HAP-1 (cell line): ENCODE results near the gene PNKD.
A peak's percentile ranks its signal among the peaks of the same experiment; 100 is the strongest.
"Not testable (repeated sequence)": the region's sequence is repeated elsewhere in the genome, so short reads cannot be mapped to it uniquely, and the experiment has no call there.

Source experiments
- DNase-seq, 2 experiments: peaks; one replicate each; pipeline ENCODE4 v3.0.0-alpha.2; 2016 to 2020; ENCODE audit warnings: low spot score in 2 of 2
- H3K27me3 ChIP-seq: fragments of 250-450 bp; sonication (Bioruptor Pico); 2 replicates; pipeline ENCODE4 v1.5.1; 2020; ENCODE audit warnings: low read depth, mild to moderate bottlenecking, moderate library complexity
- H3K36me3 ChIP-seq: fragments of 250-450 bp; sonication (Bioruptor Pico); replicated peaks from 2 replicates; pipeline ENCODE4 v1.5.1; 2020; ENCODE audit warnings: mild to moderate bottlenecking
- H3K4me1 ChIP-seq: fragments of 250-450 bp; sonication (Bioruptor Pico); 2 replicates; pipeline ENCODE4 v1.5.1; 2020; ENCODE audit warnings: mild to moderate bottlenecking
- H3K4me3 ChIP-seq: fragments of 250-450 bp; sonication (Bioruptor Pico); 2 replicates; pipeline ENCODE4 v1.5.1; 2020; ENCODE audit warnings: mild to moderate bottlenecking, moderate library complexity
- H3K9me3 ChIP-seq: fragments of 250-450 bp; sonication (Bioruptor Pico); 2 replicates; pipeline ENCODE4 v1.5.1; 2020; ENCODE audit warnings: mild to moderate bottlenecking, moderate library complexity
- in situ Hi-C: fragments of 300-500 bp; cut with MboI; formaldehyde crosslinking; loops from 3 replicates; pipeline ENCODE4 v1.14.3; 2020; ENCODE audit warnings: low sequenced_read_pairs, inconsistent platforms, mixed read lengths

PNKD gene

DNA sequence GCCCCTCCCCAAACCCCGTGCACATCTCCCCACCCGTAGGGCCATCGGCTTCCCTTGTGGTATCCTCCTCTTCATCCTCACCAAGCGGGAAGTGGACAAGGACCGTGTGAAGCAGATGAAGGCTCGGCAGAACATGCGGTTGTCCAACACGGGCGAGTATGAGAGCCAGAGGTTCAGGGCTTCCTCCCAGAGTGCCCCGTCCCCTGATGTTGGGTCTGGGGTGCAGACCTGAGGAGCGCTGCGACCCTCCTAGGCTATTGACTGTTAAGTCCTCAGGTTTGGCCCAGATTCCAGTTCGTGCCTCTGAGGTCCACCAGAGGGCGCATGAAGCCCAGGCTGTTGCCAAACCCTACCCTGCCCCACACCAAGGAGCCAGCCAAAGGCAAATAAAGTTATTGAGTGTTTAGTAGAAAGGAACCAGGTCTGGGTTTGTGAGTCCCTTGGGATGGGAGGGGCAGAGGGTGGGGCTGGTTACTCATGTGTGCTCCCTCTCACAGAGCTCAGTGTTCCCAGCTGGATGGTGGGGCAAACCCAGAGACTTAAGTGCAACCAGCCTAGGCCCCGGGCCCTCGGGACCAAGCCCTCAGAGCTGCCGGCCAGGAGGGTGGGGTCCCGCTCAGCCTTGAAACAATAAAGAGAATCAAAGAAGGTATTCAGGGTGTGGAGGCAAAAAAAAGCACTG, 2.4 kb downstream of the PNKD start:
- Histone ChIP-seq H3K27me3 (no peaks in the 10 kb centered on the region), H3K36me3 (peaks cover 53% of the 10 kb centered on the region), H3K4me3 (no peak overlapping the region), H3K9me3 (no peaks in the 10 kb centered on the region), H3K4me1 (peaks cover 14% of the 10 kb centered on the region)
- in situ Hi-C loops = no loop called here
- peak; percentile 94 to 96 for DNase-seq

DNA sequence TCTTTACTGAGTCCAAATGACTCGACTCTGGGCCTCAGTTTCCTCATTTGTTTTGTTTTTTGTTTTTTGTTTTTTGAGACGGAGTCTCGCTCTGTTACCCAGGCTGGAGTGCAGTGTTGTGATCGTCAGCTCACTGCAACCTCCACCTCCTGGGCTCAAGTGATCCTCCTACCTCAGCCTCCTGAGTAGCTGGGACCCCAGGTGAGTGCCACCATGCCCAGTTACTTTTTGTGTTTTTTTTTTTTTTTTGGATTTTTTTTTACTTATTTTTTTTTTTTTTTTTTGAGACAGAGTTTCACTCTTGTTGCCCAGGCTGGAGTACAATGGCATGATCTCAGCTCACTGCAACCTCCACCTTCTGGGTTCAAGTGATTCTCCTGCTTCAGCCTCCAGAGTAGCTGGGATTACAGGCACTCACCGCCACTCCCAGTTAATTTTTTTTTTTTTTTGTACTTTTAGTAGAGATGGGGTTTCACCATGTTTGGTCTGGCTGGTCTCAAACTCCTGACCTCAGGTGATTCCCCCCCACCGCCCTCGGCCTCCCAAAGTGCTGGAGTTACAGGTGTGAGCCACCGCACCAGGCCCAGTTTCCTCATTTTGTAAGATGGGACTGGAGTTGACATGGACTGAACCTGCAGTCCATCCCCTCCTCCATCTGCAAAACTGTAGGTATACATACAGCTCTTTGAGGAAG, 3.0 kb downstream of the PNKD start:
- H3K4me3 ChIP-seq, DNase-seq, in situ Hi-C loops, H3K9me3 ChIP-seq, H3K27me3 ChIP-seq: not testable (repeated sequence)
- Histone ChIP-seq H3K36me3 (peaks cover 56% of the 10 kb centered on the region), H3K4me1 (peaks cover 14% of the 10 kb centered on the region)

DNA sequence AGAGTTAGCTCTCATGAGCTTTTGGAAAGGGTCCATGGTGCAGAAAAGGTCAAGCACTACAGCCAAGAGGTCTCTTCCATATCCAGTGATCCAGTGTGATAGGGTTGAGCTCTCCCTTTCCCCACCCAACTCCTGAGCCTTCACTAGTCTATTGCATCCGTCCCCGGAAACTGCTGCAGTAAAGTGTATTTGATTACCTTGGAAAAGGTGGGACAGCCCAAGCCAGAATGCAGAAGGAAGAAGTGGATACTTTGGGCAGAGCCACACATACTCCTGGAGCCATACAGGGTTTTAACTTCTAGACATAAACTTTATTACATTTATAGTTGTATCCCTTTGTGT, 3.6 kb downstream of the PNKD start:
- H3K4me3 ChIP-seq = no peak overlapping the region
- H3K36me3 ChIP-seq = peaks cover 58% of the 10 kb centered on the region
- H3K9me3 ChIP-seq = no peaks in the 10 kb centered on the region
- H3K27me3 ChIP-seq = no peaks in the 10 kb centered on the region
- DNase-seq = no peak
- H3K4me1 ChIP-seq = peaks cover 14% of the 10 kb centered on the region
- in situ Hi-C loops = no loop called here

DNA sequence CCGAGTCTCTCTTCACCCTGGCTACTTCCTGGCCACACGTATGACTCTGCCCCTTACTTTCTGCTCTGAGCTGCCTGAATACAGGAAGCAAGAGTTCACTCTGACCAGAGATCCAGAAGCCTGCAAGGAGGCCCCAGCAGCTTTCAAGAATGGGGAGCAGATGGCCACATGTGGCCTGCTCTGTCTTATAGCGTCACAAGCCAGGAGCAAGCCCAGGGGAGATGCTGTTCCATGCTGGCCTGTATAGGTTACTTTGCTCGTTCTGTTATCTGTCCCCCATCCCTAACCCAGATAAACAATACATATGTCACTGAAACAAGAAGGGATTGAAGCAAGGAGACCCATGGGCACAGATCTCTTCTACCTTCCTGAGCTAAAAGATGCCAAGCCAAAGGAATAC, 4.3 kb downstream of the PNKD start:
- no peak for DNase-seq
- no peak overlapping the region for H3K4me3 ChIP-seq
- in situ Hi-C loops = no loop called here
- no peaks in the 10 kb centered on the region for H3K27me3 ChIP-seq
- H3K36me3 ChIP-seq = peaks cover 63% of the 10 kb centered on the region
- H3K9me3 ChIP-seq = no peaks in the 10 kb centered on the region
- H3K4me1 ChIP-seq = peaks cover 14% of the 10 kb centered on the region

DNA sequence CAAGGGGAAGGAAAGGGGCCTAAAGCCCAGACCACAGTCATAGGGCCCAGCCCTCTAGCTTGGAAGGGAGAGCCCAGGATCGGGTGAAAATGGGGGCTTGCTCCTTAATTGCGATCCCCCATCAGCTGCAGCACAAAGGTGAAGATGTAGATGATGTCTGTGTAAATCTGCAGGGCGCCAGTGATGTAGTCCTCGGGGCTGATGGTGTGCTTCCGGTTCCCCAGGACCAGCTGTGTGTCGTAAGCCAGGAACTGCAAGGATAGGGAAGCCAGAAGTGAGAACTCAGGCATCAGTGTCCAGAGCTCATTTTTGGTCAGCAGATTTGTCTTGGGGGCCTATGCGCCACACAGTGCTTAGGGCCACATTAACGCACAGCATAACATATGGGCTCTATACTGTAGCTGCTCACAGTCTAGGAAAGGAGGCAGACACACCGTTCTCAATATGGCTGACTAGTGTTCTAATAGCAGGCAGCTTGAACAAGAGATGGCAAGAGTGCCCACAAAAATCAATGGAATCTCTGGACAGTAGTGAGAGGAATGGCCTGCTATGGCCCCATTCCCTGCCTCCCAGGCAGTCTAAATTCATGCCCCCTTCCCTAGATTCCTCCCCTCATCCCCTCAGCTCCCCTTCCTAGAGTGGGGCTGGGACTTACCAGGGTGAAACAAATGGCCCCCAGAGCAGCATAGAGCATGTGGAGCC, 5.2 kb downstream of the PNKD start:
- no peaks in the 10 kb centered on the region for H3K27me3 ChIP-seq
- H3K4me3 ChIP-seq = no peak overlapping the region
- no peak for DNase-seq
- H3K9me3 ChIP-seq = no peaks in the 10 kb centered on the region
- H3K36me3 ChIP-seq = peaks cover 70% of the 10 kb centered on the region
- peaks cover 14% of the 10 kb centered on the region for H3K4me1 ChIP-seq
- in situ Hi-C loops = loop anchor here (25.0 kb wide), 1 partner anchor 387 kb away; the partner anchor contains the start of genes BCS1L, RNF25, STK36 and ZNF142

DNA sequence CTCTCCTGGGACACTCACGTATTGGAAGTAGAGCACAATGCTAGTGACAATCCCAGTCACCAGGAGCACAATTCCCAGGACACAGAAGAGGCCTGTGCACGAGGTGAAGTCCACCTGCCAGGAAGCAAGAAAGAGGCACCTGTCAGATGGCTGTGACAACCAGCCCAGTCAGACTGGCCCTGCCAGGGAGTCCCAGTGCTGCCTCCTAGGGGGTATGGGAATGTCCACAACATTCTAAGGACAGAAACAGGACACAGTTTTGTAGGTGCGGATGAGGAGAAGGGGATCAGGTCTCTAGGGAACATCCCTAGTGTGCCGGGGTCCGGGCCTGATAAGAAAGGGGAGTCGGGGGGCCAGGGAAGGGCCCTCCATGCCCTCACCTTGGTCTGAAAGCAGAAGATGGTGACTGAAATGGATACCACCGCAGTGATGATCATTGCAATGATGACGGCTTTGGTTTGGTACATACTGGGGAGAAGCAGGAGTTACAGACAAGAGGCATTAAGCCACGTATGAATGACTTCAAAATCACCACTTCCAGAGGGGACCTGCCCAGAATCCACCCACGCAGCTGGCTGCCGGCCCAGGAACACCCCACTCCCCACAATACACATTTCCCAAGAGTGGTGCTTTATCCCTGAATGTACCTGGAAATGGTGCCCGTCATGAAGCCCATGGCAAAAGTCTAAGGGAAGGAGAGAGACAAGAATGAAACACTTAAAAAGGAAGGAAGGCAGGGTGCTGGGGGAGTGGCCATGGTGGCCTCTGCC, 6.9 kb downstream of the PNKD start:
- H3K36me3 ChIP-seq = peaks cover 70% of the 10 kb centered on the region
- H3K9me3 ChIP-seq = no peaks in the 10 kb centered on the region
- H3K4me3 ChIP-seq = no peak overlapping the region
- no peaks in the 10 kb centered on the region for H3K27me3 ChIP-seq
- H3K4me1 ChIP-seq = peaks cover 8% of the 10 kb centered on the region
- in situ Hi-C loops = loop anchor here (25.0 kb wide), 1 partner anchor 385 kb away; the partner anchor contains the start of genes BCS1L, RNF25, STK36 and ZNF142
- DNase-seq = no peak

DNA sequence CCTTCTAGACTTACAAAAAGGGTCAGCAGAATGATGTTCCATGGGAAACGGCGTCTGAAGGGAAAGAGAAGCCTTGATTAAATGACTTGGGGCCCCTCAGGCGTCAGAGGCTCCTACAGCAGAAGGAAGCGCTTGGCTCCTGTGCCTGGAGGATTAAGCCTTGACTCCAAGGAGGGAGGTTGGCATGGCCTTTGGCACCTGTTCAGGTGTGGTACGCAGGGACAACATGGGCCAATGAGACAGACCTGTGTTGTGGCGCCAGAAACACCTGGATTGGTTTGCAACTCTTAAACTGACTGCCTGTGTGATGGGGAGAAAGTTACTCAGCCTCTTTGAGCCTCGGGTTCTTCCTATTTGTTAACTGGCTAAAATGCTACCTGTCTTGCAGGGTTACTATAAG, 7.6 kb downstream of the PNKD start:
- Histone ChIP-seq H3K9me3 (no peaks in the 10 kb centered on the region), H3K4me1 (peaks cover 3% of the 10 kb centered on the region), H3K27me3 (no peaks in the 10 kb centered on the region), H3K36me3 (peaks cover 66% of the 10 kb centered on the region), H3K4me3 (no peak overlapping the region)
- in situ Hi-C loops = loop anchor here (25.0 kb wide), 1 partner anchor 384 kb away; the partner anchor contains the start of genes BCS1L, RNF25, STK36 and ZNF142
- DNase-seq = no peak

DNA sequence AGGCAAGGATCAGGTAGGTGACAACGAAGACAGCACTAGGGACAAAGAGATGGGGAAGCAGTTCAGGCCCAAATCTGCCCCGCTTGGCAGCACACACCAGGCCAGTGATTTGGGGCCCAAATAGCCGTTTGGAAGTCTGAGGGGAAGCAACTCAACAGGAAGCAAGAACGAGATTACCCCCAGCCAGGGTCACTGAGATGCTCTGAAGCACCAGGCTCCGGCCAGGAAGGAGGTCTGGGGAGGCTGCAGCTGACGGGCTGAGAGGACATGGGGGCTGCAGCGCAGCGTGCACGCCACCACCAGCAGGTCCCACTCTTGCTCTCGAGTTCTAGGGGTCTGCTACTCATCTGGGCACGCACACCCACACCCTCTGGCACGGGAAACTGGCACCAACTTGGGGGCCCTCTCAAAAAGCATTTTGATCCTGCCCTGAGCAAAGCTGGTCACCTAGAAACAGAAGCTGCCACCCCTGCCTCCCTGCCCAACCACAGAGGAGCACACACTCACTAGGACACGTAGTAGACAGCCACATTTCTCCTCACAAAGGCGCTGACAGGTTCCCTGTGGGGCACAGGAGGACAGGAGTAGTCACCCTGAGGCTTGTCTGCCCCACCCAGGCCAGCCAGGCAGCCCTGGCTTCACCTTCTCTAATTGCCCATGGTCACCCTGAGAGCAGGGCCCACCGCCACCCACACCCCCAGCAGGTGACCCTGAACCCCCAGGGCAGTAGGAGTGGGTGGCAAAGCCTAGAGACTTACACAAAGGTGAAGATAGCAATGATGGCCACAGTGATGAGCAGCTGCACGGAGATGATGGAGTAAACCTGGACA, 8.4 kb downstream of the PNKD start:
- Histone ChIP-seq H3K36me3 (peaks cover 63% of the 10 kb centered on the region), H3K9me3 (no peaks in the 10 kb centered on the region), H3K4me3 (no peak overlapping the region), H3K27me3 (no peaks in the 10 kb centered on the region), H3K4me1 (no peaks in the 10 kb centered on the region)
- DNase-seq = no peak
- in situ Hi-C loops = loop anchor here (25.0 kb wide), 1 partner anchor 384 kb away; the partner anchor contains the start of genes BCS1L, RNF25, STK36 and ZNF142

DNA sequence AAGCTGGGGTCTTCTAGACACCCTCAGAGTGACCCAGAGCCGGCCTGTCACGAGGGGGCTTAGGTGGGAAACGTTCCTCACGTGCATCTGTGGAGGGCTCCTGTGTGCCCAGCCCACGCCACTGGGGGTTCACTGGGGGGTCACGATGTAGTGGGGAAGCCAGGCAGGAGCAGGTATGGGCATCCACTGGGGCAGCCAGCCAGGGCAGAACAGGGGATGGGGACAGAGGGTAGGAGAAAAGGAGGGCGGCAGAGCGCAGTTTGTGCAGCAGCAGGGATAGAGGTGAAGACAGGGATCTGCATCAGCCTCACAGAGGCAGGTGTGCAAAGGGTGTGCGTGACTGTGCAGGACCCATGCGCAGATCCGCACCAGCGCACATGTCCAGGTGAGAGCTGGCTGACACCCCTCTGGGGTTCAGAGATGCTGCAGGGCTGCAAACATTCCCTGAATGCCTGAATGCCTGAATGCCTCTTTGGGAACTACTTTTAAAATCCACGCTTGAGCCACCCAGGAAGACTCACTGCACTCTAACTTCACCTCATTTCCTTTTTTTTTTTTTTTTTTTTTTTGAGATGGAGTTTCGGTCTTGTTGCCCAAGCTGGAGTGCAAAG, 10.0 kb downstream of the PNKD start:
- DNase-seq = no peak
- Histone ChIP-seq H3K27me3 (no peaks in the 10 kb centered on the region), H3K9me3 (no peaks in the 10 kb centered on the region), H3K36me3 (peaks cover 47% of the 10 kb centered on the region), H3K4me3 (no peak overlapping the region), H3K4me1 (no peaks in the 10 kb centered on the region)
- in situ Hi-C loops = loop anchor here (25.0 kb wide), 1 partner anchor 382 kb away; the partner anchor contains the start of genes BCS1L, RNF25, STK36 and ZNF142

DNA sequence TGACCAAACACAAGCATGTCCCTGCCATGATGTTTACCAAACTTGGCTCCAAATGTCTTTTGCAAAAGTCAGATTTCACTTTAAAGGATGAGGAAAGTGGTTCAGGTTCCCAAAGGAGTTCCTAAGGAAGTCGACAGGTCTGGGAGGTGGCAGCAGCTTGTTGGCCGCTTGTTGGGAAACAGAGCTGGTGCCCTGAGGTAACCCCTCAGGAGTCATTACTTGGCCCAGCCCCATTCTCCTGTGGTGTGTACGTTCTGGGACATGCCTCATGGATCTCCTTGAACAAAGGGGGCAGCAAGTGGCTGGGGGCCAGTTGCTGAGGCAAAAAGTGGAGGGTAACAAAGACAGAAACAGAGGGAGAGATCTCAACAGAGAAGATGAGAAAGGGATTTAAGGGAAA, 11.1 kb downstream of the PNKD start:
- no peak for DNase-seq
- no peaks in the 10 kb centered on the region for H3K27me3 ChIP-seq
- peaks cover 37% of the 10 kb centered on the region for H3K36me3 ChIP-seq
- in situ Hi-C loops = loop anchor here (25.0 kb wide), 1 partner anchor 381 kb away; the partner anchor contains the start of genes BCS1L, RNF25, STK36 and ZNF142
- no peaks in the 10 kb centered on the region for H3K9me3 ChIP-seq
- no peaks in the 10 kb centered on the region for H3K4me1 ChIP-seq
- no peak overlapping the region for H3K4me3 ChIP-seq

DNA sequence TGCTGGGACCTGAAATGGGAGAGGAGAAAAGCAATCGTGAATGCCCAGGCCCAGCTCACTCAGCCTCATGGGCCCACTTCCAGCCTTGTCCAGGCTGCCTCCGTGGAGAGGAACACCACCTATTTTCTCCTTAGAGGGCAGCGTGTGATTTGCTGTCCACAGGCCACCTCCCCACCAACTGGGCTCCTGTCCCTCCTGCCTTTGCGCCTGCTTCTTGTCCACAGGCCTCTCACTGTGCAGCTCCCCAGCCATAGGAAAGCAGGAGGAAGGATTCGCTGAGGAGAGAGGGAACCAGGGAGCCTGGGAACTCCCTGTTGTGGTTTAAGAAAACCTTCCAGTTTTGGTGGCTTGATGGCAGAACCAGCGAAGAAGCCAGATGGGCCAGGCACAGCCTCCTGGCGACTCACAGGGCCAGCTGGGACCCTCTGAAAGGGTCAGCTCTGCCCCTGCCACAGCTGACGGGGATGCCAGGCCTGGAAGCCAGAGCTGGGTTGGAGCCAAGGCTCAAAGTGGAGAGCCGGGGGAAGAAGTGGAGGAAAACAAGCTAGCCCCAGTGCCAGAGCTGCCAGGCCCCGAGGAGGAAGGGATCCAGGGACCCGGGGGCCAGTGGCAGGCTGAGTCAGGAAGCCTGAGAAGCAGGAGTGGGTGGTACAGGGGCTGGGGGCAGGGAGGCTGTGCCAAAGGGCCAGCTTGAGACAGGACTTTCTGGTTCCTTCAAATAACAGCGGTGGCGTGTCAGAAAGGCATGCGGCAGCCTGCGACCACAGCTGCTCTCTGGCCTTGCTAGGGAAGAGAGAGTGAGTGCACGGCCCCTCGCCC, 12.1 kb downstream of the PNKD start:
- DNase-seq = no peak
- in situ Hi-C loops = loop anchor here (25.0 kb wide), 1 partner anchor 380 kb away; the partner anchor contains the start of genes BCS1L, RNF25, STK36 and ZNF142
- H3K36me3 ChIP-seq = peaks cover 28% of the 10 kb centered on the region
- no peaks in the 10 kb centered on the region for H3K9me3 ChIP-seq
- H3K4me1 ChIP-seq = peaks cover 5% of the 10 kb centered on the region
- H3K4me3 ChIP-seq = no peak overlapping the region
- H3K27me3 ChIP-seq = no peaks in the 10 kb centered on the region
